ENCODE results near the gene PACSIN1.

Gene PACSIN1

DNA sequence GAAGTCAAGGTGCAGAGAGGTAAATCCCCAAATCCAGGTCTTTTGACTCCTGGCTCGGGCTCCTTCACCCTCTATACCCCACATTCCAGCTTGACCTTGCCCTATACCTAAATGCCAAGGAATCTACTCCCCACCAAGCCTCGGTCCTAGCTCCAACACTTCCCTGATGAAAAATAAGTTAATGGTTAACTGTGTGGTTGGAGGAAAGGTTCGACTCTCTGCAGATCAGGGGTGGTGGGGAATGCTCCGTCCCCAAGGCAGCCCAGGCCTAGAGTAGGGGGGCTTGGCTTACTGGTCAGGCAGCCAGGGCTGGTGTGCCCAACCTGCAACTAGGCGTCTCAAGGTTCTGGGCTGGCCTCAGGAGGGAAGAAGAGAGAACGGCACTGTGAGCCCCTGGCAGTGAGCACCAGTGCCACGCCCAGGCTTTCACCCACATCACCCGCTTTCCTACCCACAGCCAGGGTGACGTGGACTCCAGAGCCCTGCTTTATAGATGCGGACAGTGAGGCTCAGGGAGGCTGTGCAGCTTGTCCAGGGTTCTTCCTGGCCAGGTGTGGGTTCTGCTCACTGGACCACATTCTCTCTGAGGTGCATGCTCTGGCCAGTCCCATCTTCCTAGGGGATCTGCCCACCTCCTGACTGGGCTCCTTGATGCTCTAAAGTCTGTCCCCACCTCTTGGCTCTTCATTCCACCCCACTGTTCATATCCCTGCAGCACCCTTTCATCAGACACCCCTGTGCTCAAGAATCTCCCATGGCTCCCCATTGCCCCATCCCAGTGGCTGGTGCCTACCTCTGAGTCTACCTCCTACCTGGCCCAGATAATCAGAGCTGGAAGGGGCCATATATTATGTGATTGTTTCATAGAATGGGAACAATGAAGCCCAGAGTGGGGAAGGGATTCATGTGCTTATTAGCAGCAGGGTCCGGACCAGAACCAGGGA, 82.1 kb downstream of the PACSIN1 start:
- TF ChIP-seq, protein P1, sequence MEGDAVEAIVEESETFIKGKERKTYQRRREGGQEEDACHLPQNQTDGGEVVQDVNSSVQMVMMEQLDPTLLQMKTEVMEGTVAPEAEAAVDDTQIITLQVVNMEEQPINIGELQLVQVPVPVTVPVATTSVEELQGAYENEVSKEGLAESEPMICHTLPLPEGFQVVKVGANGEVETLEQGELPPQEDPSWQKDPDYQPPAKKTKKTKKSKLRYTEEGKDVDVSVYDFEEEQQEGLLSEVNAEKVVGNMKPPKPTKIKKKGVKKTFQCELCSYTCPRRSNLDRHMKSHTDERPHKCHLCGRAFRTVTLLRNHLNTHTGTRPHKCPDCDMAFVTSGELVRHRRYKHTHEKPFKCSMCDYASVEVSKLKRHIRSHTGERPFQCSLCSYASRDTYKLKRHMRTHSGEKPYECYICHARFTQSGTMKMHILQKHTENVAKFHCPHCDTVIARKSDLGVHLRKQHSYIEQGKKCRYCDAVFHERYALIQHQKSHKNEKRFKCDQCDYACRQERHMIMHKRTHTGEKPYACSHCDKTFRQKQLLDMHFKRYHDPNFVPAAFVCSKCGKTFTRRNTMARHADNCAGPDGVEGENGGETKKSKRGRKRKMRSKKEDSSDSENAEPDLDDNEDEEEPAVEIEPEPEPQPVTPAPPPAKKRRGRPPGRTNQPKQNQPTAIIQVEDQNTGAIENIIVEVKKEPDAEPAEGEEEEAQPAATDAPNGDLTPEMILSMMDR (IDR thresholded peaks at IDR 0.05; ENCODE audit: low read depth, low read length), result no peak
- H3K4me3 ChIP-seq (ENCODE audit: low read depth, low read length), result no peak overlapping the region

DNA sequence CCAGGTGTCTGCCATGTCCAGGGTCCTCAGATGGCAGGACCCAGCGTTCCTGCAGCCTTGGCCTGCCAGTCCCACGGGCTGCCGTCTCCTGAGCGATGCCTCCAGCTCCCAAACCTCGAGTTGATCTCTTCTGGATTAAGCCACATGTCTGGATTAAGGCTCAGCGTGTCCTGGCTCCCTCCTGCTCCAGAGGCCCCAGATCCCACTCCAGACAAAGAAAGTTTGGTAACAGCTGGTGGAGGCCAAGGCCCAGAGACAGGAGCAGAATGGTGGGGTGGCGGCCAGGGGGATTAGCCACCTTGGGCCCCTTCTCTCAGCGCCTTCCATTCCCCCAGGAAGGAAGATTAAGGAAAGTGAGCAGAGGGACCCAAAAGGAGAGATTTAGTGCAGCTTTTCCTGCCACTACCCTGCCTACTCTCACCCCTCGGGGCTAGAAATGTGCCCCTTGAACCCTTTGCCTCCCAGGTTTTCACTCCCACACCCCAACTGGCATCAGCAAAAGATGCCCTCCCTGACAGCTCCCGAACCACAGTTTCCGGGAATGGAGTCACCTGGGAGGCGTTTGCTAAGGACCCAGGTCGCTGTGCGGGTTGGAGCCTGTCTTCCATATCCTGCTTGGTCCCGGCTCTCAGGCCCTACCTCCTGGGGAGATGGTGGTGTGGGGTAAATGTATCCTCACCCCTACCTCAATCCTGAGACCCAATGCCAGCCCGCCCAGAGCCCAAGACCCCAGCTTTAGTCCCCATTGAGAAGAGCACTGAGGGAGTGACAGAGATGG, 83.3 kb downstream of the PACSIN1 start:
- H3K4me3 ChIP-seq (ENCODE audit: low read depth, low read length), result no peak overlapping the region
- TF ChIP-seq, protein P1 (IDR thresholded peaks at IDR 0.05; ENCODE audit: low read depth, low read length), result no peak

DNA sequence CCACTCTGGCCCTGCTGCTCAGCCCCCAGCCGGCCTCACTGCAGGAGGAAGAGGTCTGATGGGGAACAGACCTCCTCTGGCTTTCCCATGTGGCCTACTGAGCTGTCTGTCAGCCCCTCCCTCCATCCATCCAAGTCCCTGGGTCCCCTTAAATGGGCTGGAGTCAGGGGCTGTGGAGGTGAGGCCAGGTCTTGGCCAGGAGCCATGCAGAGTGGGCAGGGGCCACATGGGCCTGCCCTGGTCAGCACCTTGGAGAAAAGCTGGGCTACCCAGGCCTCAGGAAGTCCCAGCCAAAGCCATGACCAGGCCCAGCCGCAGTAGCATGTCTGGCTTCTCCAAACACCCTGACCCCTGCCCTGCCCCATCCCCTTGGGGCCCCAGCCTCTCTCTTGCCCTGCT, 83.9 kb downstream of the PACSIN1 start:
- no peak overlapping the region for H3K4me3 ChIP-seq (ENCODE audit: low read depth, low read length)
- TF ChIP-seq, protein P1 (IDR thresholded peaks at IDR 0.05; ENCODE audit: low read depth, low read length), result no peak

DNA sequence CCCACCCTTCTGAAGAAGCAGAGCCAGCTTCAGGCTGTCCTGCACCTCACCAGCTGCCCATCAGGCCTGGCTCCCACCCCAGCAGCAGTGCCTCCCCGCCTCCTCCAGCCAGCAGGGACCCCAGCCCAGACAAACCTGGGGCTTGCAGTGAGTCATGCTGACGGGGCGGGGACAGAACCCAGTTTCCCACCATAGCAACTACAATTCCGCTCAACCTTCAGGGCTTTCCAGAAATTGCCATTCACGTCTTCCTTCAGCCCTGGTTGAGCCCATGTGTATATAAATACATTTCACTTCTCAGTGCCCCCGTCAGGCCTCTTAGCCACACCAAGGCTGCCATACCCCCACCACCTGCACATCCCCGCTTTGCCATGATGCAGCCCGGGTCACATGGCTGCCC, 85.8 kb downstream of the PACSIN1 start:
- TF ChIP-seq, protein P1 (IDR thresholded peaks at IDR 0.05; ENCODE audit: low read depth, low read length), result no peak
- H3K4me3 ChIP-seq (ENCODE audit: low read depth, low read length), result no peak overlapping the region

DNA sequence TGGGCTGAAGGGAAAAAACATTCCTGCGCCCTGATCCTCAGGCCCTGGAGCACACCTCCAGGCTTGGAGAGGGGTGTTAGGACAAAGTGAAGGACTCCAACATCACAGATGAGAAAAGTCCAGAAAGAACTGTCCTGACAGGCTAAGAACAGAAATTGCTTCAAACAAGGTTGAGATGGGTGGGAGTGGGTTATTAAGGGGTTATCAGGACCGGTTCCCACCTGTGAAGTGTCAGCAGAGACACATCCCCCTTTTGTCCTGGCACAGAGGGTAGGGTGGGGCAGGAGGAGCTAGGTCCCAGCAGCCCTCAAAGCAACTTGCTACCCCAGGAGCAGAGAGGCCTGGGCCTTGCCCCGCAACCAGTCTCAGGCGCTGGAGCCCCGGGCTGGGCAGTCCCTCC, 86.7 kb downstream of the PACSIN1 start:
- TF ChIP-seq, protein P1 (IDR thresholded peaks at IDR 0.05; ENCODE audit: low read depth, low read length), result no peak
- no peak overlapping the region for H3K4me3 ChIP-seq (ENCODE audit: low read depth, low read length)

DNA sequence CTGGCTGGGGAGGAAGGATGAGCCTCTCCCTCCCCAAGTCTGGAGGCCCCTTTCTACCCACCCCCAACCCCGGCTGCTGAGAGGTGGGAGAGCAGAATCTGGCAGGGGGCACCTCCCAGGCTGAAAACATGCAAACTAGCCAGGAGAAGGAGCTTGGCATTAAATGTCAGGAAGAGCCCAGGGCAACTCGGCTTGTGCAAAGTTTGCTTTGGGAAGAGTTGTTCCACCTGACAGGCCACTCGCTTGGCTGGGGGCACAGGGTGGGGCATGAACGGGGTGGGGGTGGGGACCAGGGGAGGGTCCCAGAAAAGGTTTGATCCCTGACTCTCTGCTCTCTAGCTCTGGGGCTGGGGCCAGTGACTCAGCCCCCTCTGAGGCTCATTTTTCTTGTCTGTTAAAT, 87.3 kb downstream of the PACSIN1 start:
- TF ChIP-seq, protein P1 (IDR thresholded peaks at IDR 0.05; ENCODE audit: low read depth, low read length), result no peak
- H3K4me3 ChIP-seq (ENCODE audit: low read depth, low read length), result no peak overlapping the region

DNA sequence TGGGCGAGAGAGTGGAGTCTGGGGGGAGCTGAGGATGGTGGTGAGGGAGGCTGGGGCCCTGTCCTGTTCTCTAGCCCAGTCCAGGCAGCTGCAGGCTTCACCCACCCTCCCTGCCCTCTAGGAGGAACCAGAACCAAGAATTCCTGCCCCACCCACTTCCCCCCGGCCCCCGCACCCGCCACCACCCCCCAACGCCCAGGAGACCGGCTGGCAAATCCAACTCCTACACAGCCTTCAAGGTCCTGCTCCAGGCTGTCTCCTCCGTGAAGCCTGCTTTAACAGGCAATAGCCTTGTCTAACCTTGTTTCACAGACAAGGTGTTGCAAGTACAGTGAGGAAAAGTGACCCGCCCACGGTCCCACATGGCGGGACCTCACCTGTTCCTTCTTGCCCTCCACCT, 87.9 kb downstream of the PACSIN1 start:
- TF ChIP-seq, protein P1 (IDR thresholded peaks at IDR 0.05; ENCODE audit: low read depth, low read length), result no peak
- no peak overlapping the region for H3K4me3 ChIP-seq (ENCODE audit: low read depth, low read length)
